Colonic mucosa (tissue), 4 donors: ENCODE data around the gene RAD51AP1. TPM values are rescaled to one million over a fixed set of nuclear protein-coding genes. Genes with fewer than 3 reads are reported as not detected.

Experiments used
- DNase-seq: peaks from one replicate; pipeline ENCODE4 v3.0.0-alpha.2; 2020
- H3K27ac ChIP-seq: fragments of 200-600 bp; one replicate; pipeline ENCODE4 v1.8.0; 2021
- H3K27me3 ChIP-seq: fragments of 200-600 bp; one replicate; pipeline ENCODE4 v1.8.0; 2021
- H3K36me3 ChIP-seq: fragments of 200-600 bp; one replicate; pipeline ENCODE4 v1.8.0; 2021
- H3K4me1 ChIP-seq: fragments of 200-600 bp; one replicate; pipeline ENCODE4 v1.8.0; 2021; ENCODE audit warnings: mild to moderate bottlenecking
- H3K4me3 ChIP-seq: fragments of 200-600 bp; one replicate; pipeline ENCODE4 v1.8.0; 2021
- H3K9ac ChIP-seq, 2 donors: one replicate each; pipeline ENCODE4 v1.7.0; 2013; ENCODE audit warnings: control low read depth in 2 of 2, low read depth in 2 of 2, low read length in 2 of 2
- H3K9me3 ChIP-seq: fragments of 200-600 bp; one replicate; pipeline ENCODE4 v1.8.0; 2021
- CTCF ChIP-seq: fragments of 200-600 bp; IDR thresholded peaks from one replicate; pipeline ENCODE4 v1.8.0; 2022; ENCODE audit warnings: antibody characterized with exemption, mild to moderate bottlenecking
- intact Hi-C: fragments of 100-400 bp; cut with DNase I; formaldehyde crosslinking; loops from one replicate; pipeline ENCODE4 v1.14.1; 2022
- total RNA-seq, 2 donors: library from RNA; stranded (reverse); fragmentation: NEBNext Ultra II Directional in 1 of 2; extraction: Animal tissue kit (Norgen Biotek cat#: 25700) in 1 of 2; gene quantifications; one replicate each; pipeline ENCODE4 v1.2.1, GENCODE V29; 2021
- donor health status: healthy.
- donor health status: DM: no; HTN: no; CAD: no.
- donor health status: DM: no; HTN: no; CAD: no.

RAD51AP1 gene
- total RNA-seq, 2 donors from 2014 or later = 6.6 to 22.3 TPM

- DNase-seq = no peak
- H3K4me1 ChIP-seq = no peaks in the 10 kb centered on the region
- H3K27me3 ChIP-seq = no peaks in the 10 kb centered on the region
- H3K36me3 ChIP-seq = no peaks in the 10 kb centered on the region
- H3K4me3 ChIP-seq = no peak overlapping the region
- intact Hi-C loops = no loop called here
- no peak for TF ChIP-seq CTCF
- H3K9ac ChIP-seq = no peak overlapping the region
- no peak overlapping the region for H3K27ac ChIP-seq
- H3K9me3 ChIP-seq = no peaks in the 10 kb centered on the region
These were observed 30.6 kb downstream of the RAD51AP1 start for GRCh38 chr12:4569261-4569660.

DNA sequence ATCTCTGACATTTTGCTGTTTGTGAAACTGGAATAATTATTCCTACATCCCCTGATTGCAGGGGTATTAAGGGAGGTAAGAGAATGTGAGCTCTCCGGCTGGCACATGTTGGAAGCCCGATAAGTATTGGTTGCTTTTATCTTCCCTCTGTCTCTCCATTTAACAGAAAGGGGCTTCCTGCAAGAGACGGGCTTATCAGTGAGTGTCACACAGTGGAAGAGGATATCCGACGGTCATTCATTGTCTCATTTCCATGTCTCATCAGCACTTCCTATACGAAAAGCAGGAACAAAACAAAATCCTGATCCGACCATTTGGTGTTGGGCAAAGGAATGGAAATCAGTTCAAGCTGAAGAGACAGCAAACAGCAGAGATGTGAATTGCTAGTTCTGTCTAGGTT, 34.0 kb downstream of the RAD51AP1 start:
- no peak for DNase-seq
- Histone ChIP-seq H3K27ac (no peak overlapping the region), H3K4me1 (no peaks in the 10 kb centered on the region), H3K9ac (no peak overlapping the region), H3K4me3 (no peak overlapping the region), H3K27me3 (no peaks in the 10 kb centered on the region), H3K36me3 (no peaks in the 10 kb centered on the region), H3K9me3 (no peaks in the 10 kb centered on the region)
- intact Hi-C loops = no loop called here
- TF ChIP-seq CTCF = no peak

GRCh38 chr12:4579305-4580102, 40.8 kb downstream of the RAD51AP1 start:
- no peaks in the 10 kb centered on the region for H3K9me3 ChIP-seq
- no peaks in the 10 kb centered on the region for H3K36me3 ChIP-seq
- peak; percentile 20 for TF ChIP-seq CTCF
- no peak overlapping the region for H3K27ac ChIP-seq
- H3K9ac ChIP-seq = no peak overlapping the region
- no peaks in the 10 kb centered on the region for H3K27me3 ChIP-seq
- peaks cover 2% of the 10 kb centered on the region for H3K4me1 ChIP-seq
- DNase-seq = peak; percentile 33
- intact Hi-C loops = loop anchor here (5.0 kb wide), 1 partner anchor 178 kb away; no protein-coding TSS in a partner anchor
- H3K4me3 ChIP-seq = no peak overlapping the region

GRCh38 chr12:4580281-4580688, 41.6 kb downstream of the RAD51AP1 start:
- no peak for TF ChIP-seq CTCF
- intact Hi-C loops = loop anchor here (5.0 kb wide), 1 partner anchor 177 kb away; no protein-coding TSS in a partner anchor

DNA sequence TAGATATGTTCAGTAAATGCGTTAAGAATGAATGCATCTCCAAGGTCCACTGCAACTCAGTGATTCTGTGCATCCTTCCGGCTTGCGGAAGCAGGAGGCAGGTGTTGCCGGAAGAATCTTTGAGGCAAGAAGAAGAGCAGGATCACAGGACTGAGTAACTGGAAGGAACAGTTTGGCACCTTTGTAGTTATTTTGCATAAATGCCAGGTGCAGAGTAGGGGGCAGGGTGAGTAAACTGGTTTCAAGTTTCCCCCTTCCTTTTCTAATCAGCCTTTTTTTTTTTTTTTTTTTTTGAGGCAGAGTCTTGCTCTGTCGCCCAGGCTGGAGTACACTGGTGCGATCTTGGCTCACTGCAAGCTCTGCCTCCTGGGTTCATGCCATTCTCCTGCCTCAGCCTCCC, 45.6 kb downstream of the RAD51AP1 start:
- H3K9ac ChIP-seq = no peak overlapping the region
- H3K4me3 ChIP-seq = no peak overlapping the region
- no peaks in the 10 kb centered on the region for H3K9me3 ChIP-seq
- DNase-seq = no peak
- no peaks in the 10 kb centered on the region for H3K27me3 ChIP-seq
- no peaks in the 10 kb centered on the region for H3K36me3 ChIP-seq
- H3K4me1 ChIP-seq = peaks cover 2% of the 10 kb centered on the region
- TF ChIP-seq CTCF = no peak
- intact Hi-C loops = loop anchor here (5.0 kb wide), 1 partner anchor 173 kb away; no protein-coding TSS in a partner anchor
- H3K27ac ChIP-seq = no peak overlapping the region

More at GRCh38 chr12:4580281-4580688, 41.6 kb downstream of the RAD51AP1 start:
- Histone ChIP-seq H3K27ac (no peak overlapping the region), H3K9ac (no peak overlapping the region), H3K4me1 (peaks cover 2% of the 10 kb centered on the region), H3K9me3 (no peaks in the 10 kb centered on the region), H3K4me3 (no peak overlapping the region), H3K36me3 (no peaks in the 10 kb centered on the region), H3K27me3 (no peaks in the 10 kb centered on the region)
- DNase-seq = no peak
